NB4 (cell line): Measurements from ENCODE around the gene PARD6B.

Source experiments
- MYC ChIP-seq: IDR thresholded peaks from 2 replicates; pipeline ENCODE4 v1.6.1; 2011; ENCODE audit warnings: low read depth, low read length
- TF ChIP-seq, protein P1 (sequence below): IDR thresholded peaks from one replicate; pipeline ENCODE4 v1.5.1; 2012; ENCODE audit warnings: low read depth, low read length

DNA sequence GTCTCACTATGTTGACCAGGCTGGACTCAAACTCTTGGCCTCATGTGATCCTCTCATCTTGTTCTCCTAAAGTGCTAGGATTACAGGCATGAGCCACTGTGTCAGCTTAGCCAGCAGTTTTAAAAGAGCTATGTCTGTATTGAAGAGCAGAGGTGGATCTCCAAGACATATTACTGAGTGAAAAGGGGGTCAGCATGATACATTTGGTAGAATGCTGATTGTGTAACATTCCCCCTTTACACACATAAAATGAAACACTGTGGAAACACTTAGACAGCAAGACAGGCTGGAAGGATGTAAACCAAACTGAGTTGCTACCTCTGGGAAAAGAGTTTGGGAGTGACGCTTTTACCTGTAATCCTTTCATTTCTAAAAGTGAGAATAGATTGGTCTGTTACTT is 38.4 kb upstream of the PARD6B start:
- TF ChIP-seq MYC: no peak
- TF ChIP-seq, protein P1, sequence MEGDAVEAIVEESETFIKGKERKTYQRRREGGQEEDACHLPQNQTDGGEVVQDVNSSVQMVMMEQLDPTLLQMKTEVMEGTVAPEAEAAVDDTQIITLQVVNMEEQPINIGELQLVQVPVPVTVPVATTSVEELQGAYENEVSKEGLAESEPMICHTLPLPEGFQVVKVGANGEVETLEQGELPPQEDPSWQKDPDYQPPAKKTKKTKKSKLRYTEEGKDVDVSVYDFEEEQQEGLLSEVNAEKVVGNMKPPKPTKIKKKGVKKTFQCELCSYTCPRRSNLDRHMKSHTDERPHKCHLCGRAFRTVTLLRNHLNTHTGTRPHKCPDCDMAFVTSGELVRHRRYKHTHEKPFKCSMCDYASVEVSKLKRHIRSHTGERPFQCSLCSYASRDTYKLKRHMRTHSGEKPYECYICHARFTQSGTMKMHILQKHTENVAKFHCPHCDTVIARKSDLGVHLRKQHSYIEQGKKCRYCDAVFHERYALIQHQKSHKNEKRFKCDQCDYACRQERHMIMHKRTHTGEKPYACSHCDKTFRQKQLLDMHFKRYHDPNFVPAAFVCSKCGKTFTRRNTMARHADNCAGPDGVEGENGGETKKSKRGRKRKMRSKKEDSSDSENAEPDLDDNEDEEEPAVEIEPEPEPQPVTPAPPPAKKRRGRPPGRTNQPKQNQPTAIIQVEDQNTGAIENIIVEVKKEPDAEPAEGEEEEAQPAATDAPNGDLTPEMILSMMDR: no peak
